Astrocyte of the cerebellum (primary cell): Measurements from ENCODE around the gene ZDHHC11.
"Not testable (repeated sequence)": the region's sequence is repeated elsewhere in the genome, so short reads cannot be mapped to it uniquely, and the experiment has no call there.

Source experiments
- DNase-seq: peaks from one replicate; pipeline ENCODE4 v3.0.0-alpha.2; 2011; ENCODE audit warnings: low read depth
- H3K4me3 ChIP-seq: 2 replicates; pipeline ENCODE4 v1.5.1; 2011; ENCODE audit warnings: mild to moderate bottlenecking, low read depth, low read length, moderate library complexity
- in situ Hi-C: cut with HindIII; loops from 2 replicates; pipeline ENCODE4 v1.10.0; 2017; ENCODE audit warnings: low sequenced_read_pairs
- TF ChIP-seq, protein P1 (sequence below): IDR thresholded peaks from 2 replicates; pipeline ENCODE4 v1.5.1; 2012; ENCODE audit warnings: low read length, low read depth, moderate library complexity, mild to moderate bottlenecking; ENCODE audit errors: missing control alignments

Gene ZDHHC11

DNA sequence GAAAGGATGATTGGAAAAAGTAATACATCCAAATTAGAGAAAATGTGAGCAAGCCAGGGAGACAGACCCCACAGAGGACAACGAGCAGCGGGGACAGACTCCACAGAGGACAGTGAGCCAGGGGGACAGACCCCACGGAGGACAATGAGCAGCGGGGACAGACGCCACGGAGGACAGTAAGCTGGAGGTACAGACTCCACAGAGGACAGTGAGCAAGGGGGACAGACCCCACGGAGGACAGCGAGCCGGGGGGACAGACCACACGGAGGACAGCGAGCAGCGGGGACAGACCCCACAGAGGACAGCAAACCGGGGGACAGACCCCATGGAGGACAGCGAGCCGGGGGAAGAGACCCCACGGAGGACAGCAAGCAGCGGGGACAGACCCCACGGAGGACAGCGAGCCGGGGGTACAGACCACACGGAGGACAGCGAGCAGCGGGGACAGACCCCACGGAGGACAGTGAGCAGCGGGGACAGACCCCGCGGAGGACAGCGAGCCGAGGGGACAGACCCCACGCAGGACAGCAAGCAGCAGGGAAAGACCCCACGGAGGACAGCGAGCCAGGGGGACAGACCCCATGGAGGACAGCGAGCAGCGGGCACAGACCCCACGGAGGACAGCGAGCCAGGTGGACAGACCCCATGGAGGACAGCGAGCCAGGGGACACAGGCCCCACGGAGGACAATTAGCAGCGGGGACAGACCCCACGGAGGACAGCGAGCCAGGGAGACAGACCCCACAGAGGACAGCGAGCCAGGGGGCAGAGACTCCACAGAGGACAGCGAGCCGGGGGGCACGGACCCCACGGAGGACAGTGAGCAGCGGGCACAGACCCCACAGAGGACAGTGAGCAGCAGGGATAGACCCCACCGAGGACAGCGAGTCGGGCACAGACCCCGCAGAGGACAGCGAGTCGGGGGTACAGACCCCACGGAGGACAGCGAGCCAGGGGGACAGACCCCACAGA is 1.9 kb upstream of the ZDHHC11 start:
- H3K4me3 ChIP-seq: no peak overlapping the region
- DNase-seq: no peak
- TF ChIP-seq, protein P1, sequence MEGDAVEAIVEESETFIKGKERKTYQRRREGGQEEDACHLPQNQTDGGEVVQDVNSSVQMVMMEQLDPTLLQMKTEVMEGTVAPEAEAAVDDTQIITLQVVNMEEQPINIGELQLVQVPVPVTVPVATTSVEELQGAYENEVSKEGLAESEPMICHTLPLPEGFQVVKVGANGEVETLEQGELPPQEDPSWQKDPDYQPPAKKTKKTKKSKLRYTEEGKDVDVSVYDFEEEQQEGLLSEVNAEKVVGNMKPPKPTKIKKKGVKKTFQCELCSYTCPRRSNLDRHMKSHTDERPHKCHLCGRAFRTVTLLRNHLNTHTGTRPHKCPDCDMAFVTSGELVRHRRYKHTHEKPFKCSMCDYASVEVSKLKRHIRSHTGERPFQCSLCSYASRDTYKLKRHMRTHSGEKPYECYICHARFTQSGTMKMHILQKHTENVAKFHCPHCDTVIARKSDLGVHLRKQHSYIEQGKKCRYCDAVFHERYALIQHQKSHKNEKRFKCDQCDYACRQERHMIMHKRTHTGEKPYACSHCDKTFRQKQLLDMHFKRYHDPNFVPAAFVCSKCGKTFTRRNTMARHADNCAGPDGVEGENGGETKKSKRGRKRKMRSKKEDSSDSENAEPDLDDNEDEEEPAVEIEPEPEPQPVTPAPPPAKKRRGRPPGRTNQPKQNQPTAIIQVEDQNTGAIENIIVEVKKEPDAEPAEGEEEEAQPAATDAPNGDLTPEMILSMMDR: no peak
- in situ Hi-C loops: no loop called here

DNA sequence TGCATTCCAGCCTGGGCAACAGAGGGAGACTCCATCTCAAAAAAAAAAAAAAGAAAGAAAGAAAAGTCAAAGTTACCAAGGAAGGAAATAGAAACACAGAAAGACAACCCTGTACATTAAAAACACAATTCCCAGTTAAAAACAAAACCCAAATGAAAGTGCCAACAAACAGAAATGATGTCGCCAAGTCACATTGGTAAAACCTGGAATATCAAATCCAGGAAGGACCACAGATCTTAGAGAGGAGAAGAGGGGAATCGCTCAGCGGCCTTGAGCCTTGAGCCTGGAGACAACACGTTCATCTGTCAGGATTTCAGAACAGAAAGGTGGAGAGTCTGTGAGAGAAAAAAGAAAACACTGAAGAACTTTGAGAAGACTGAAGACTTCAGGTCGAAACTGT is 1.2 kb upstream of the ZDHHC11 start:
- no peak for DNase-seq
- in situ Hi-C loops: no loop called here
- TF ChIP-seq, protein P1: no peak
- no peak overlapping the region for H3K4me3 ChIP-seq

DNA sequence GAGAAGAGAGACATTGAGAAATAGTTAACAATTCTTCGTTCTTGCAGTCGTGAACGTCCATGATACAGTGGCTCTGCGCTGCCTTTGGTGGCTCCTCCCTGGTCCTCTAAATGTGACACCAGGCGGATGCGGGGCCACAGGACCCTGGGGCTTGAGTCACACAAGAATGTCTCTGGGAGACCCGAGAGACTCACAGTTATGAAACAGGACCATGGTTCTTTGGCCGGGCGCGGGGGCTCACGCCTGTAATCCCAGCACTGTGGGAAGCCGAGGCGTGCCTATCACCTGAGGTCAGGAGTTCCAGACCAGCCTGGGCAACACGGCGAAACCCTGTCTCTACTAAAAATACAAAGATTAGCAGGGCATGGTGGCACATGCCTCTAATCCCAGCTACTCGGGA is 767 bp upstream of the ZDHHC11 start:
- in situ Hi-C loops: no loop called here
- DNase-seq: no peak
- TF ChIP-seq, protein P1: no peak
- no peak overlapping the region for H3K4me3 ChIP-seq

DNA sequence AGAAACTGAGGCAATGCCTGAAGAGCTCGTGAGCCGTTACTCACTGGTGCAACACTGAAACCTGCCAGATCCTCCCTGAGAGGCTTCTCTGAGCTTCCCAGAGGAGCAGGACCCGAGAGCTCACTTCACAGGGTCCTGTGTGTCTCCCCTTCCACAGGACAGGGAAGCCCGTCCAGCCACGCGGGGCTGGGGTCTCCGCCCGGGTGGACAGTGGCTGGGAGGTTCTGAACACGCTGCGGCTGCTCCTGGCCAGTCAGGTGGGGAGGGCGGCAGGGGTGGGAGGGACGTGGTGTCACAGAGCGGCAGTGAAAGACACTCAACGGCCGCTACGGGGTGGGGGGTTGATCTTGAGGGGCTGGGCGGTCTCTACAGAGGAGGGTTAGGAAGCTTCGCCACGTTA is 290 bp upstream of the ZDHHC11 start:
- in situ Hi-C loops: no loop called here
- no peak for DNase-seq
- TF ChIP-seq, protein P1: no peak
- no peak overlapping the region for H3K4me3 ChIP-seq

DNA sequence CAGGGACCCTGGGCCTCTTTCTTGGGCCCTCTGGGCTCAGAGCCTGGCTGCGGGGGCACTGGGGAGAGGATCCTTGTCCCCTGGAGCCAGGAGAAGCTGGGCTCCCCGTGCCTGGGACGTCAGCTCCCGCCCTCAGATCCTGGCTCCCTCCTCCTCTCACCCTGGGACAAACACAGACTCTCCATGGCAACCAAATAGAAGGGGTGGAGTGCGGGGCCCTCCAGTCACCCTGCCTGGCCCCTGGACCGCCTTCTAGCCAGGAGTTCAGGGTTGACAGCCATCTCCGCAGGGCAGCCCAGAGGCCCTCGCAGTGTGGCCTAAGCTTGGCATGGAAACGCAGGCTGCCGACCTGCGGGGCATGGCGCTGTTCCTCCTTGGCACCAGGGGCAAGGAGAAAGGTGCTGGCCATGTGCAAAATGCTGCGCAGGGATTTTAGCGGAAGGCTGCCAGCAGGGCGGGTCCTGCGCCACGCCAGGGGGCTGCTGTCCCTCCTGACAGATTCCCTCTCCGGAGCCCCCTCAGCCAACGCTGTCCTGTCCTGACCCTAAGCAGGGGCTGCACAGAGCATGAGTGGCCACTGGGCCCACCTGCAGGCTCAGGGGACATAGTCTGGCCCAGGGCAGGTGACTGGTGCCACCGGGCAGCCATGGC is 1.0 kb downstream of the ZDHHC11 start:
- no peak for DNase-seq
- no peak overlapping the region for H3K4me3 ChIP-seq
- in situ Hi-C loops: no loop called here
- TF ChIP-seq, protein P1: no peak

DNA sequence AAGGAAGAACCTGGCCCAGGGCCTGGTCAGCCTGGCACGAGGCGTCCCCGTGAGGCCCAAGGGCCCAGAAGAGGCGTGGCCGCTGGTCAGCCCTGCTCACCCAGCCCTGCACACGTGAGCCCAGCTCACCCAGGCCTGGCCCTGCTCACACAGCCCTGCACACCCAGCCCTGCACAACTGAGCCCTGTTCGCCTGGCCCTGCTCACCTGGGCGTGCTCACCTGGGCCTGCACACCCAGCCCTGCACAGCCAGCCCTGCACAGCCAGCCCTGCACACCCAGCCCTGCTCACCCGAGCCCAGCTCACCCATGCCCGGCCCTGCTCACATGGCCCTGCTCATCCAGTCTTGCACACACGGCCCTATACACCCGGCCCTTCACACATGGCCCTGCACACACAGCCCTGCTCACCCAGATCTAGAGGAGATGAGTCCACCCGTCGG is 2.1 kb downstream of the ZDHHC11 start:
- DNase-seq: no peak
- TF ChIP-seq, protein P1: no peak
- H3K4me3 ChIP-seq: no peak overlapping the region
- in situ Hi-C loops: no loop called here

DNA sequence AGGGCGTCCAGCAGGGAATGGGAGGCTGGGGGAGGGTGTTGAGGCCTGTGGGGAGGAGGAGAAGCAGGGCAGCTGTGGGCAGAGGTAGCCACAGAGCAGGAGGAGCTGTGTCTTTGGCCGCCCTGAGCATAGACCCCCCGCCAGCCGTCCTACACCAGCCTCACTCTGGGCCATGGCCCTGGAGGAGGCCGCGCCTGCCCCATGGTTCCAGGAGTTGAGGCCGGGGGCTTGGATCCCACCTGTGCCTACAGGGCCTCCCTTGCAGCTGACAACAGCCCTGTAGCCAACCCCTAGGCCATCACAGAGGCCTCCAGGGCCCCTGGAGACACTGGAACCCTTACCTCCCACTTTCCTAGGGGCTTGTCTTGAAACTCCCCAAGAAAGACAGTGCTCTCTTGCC is 3.0 kb downstream of the ZDHHC11 start:
- H3K4me3 ChIP-seq, in situ Hi-C loops, DNase-seq: not testable (repeated sequence)

DNA sequence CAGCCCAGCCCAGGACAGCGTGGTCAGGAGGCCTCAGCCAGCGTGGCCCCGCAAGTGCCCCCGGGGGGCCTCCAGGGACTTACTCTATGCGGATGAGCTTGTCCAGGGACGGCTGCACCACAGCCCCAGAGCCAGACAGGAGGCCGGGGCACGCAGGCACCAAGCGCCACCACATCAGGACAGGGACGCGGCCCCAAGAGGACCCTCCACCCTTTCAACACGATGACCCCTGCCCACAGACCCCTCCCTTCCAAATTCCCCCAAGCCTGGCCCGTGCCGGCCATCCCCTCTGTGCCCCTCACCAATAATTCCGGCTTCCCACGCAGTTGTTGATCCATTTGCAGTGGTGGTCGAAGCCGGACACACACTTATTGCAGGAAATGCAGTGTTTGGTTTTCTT is 3.6 kb downstream of the ZDHHC11 start:
- H3K4me3 ChIP-seq, in situ Hi-C loops, DNase-seq: not testable (repeated sequence)

DNA sequence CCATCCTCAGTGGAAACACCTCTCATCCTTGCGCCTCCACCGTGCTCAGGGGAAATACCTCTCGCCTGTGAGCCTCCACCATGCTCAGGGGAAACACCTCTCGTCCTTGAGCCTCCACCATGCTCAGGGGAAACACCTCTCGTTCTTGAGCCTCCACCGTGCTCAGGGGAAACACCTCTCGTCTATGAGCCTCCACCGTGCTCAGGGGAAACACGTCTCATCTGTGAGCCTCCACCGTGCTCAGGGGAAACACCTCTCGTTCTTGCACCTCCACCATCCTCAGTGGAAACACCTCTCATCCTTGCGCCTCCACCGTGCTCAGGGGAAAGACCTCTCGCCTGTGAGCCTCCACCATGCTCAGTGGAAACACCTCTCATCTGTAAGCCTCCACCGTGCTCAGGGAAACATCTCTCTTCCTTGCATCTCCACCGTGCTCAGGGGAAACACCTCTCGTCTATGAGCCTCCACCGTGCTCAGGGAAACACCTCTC is 4.1 kb downstream of the ZDHHC11 start:
- in situ Hi-C loops, H3K4me3 ChIP-seq, DNase-seq: not testable (repeated sequence)
